Measurements from ENCODE around the gene PDLIM4.

DNA sequence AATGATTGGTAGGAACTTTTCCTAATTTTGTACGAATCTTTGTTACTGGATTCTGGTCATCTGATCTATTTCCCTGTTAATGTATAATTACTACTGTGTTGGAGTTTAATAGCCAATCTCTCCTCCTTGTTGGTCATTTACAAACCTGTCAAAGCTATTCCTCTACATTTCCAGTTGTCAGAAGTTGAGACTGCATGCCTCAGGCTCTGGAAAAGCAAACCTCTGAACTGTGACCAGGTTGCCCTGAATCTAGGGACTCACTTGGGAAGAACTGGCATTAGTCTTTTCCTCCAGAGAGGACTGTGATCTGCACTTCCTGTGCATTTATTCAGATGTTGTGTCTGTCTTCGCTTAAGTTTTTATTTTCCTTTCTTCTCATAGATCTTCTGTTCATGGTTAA lies 16.1 kb downstream of the PDLIM4 start:
- TF ChIP-seq, protein P1, sequence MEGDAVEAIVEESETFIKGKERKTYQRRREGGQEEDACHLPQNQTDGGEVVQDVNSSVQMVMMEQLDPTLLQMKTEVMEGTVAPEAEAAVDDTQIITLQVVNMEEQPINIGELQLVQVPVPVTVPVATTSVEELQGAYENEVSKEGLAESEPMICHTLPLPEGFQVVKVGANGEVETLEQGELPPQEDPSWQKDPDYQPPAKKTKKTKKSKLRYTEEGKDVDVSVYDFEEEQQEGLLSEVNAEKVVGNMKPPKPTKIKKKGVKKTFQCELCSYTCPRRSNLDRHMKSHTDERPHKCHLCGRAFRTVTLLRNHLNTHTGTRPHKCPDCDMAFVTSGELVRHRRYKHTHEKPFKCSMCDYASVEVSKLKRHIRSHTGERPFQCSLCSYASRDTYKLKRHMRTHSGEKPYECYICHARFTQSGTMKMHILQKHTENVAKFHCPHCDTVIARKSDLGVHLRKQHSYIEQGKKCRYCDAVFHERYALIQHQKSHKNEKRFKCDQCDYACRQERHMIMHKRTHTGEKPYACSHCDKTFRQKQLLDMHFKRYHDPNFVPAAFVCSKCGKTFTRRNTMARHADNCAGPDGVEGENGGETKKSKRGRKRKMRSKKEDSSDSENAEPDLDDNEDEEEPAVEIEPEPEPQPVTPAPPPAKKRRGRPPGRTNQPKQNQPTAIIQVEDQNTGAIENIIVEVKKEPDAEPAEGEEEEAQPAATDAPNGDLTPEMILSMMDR (IDR thresholded peaks at IDR 0.05), result no peak
- no peak for TF ChIP-seq POLR2A (IDR thresholded peaks at IDR 0.05)
